Activated CD8-positive, alpha-beta memory T cell treated with anti-CD3 and anti-CD28 coated beads for 24 hours (primary cell): ENCODE data around the gene TRIM44.

ENCODE experiments used
- DNase-seq: peaks from one replicate; pipeline ENCODE4 v3.0.0-alpha.2; 2020

Gene TRIM44, protein sequence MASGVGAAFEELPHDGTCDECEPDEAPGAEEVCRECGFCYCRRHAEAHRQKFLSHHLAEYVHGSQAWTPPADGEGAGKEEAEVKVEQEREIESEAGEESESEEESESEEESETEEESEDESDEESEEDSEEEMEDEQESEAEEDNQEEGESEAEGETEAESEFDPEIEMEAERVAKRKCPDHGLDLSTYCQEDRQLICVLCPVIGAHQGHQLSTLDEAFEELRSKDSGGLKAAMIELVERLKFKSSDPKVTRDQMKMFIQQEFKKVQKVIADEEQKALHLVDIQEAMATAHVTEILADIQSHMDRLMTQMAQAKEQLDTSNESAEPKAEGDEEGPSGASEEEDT

GRCh38 chr11:35662649-35663407 is at the start of gene TRIM44:
Gene TRIM44 (plus strand): TSS chr11:35662775. CDS start chr11:35663112, 337 bp downstream.
- DNase-seq, result peak; percentile 92

GRCh38 chr11:35614939-35615569 is 47.5 kb upstream of the TRIM44 start:
- DNase-seq, result no peak

DNA sequence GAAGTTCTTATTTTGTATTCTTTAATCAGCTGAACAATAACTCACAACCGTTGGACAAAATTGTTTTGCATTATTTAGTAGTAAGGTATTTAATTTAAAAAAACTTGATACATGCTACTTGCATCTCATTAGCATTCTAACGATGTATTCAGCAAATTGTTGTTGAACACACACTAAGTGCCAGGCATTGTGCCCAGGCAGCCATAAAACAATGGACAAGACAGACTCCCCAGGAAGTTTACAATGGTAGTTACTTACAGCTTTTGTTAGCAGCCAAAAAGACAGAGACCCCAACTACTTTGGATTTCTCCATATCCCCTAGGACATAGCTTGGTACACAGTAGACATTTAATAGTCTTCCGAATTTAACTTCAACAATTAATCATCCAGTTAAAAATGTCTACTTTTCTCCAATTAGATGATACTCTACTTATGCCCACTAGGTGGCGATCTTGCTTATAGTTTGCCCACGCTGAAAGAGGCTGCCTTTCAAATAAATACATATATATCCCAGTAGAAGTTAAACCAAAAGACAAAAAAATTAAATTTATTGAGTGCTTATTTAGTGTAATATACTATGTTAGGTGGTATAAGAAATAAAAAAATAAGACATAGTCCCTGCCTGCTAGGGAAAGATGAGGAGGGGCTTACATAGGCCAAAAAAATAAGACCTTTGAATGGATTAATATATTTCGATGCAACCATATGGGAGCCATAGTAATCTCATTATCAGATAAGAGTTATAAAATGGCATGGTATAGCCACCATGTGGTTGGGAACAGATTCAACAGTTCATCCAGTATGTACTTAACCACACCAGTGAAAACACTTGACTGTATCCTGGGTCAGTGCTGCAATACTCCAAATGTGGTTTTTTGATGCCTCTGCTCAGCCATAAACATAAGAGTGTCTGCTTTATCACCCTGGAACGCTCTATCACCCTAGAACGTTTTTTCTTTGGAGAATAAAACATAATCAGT is 46.4 kb upstream of the TRIM44 start:
- DNase-seq, result no peak

DNA sequence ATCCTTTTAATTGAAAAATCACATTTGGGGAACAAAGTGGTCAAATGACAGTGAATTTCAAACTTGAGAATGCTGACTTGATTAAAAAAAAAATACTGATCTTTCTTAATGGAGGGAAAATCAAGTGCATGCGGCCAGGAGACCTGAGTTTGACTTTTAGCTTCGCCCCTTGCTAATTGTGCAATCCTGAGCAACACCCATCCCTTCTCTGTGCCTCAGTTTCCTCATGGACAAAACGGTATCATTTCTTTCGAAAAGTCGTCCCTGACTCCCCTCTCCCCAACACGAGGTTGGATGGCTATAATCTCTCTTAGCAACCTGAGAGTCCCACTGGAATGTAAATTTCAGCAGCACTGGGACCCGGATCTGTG is 45.3 kb upstream of the TRIM44 start:
- DNase-seq, result no peak

GRCh38 chr11:35617687-35618496 is 44.7 kb upstream of the TRIM44 start, which contains the start of gene FJX1:
Gene FJX1 (plus strand): TSS chr11:35618460. CDS start chr11:35618637, 177 bp downstream.
- peak; percentile 69 for DNase-seq

GRCh38 chr11:35618497-35619115 is 44.0 kb upstream of the TRIM44 start:
- peak; percentile 74 for DNase-seq

DNA sequence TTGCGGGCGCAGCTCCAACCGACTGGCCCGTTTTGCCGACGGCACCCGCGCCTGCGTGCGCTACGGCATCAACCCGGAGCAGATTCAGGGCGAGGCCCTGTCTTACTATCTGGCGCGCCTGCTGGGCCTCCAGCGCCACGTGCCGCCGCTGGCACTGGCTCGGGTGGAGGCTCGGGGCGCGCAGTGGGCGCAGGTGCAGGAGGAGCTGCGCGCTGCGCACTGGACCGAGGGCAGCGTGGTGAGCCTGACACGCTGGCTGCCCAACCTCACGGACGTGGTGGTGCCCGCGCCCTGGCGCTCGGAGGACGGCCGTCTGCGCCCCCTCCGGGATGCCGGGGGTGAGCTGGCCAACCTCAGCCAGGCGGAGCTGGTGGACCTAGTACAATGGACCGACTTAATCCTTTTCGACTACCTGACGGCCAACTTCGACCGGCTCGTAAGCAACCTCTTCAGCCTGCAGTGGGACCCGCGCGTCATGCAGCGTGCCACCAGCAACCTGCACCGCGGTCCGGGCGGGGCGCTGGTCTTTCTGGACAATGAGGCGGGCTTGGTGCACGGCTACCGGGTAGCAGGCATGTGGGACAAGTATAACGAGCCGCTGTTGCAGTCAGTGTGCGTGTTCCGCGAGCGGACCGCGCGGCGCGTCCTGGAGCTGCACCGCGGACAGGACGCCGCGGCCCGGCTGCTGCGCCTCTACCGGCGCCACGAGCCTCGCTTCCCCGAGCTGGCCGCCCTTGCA is 43.3 kb upstream of the TRIM44 start:
- DNase-seq, result no peak

DNA sequence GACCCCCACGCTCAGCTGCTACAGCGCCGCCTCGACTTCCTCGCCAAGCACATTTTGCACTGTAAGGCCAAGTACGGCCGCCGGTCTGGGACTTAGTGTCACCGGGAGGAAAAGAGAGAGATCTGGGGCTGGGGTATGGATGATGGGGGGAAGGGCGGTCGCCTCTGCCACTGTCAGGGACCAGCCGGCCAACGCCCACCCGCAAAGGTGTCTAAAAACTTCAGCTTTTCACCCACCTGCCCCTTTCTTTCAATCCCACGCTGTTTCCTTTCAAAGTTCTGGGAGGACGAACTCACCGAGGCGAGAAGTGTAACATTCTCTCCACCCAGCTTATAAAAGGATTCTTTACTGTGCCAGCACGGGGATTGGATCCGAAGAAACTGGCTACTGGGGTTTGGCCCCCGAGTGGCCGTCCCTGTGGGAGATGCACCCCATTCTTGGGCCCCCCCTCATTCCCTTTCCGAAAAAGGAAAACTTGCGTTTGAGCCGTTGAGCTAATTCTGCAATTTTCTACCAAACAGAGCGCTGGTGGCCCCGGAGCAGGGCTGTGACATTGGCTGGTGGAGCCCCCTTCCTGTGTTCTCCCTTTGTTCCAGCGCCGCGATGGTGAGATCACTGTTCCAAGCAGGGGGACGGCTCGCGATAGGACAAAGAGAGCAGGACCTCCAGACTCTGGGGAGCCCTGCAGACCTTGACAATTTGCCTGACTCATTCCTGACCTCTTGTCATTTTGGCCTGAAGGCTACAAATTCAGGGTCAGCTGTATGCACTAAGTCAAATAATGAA is 42.5 kb upstream of the TRIM44 start:
- no peak for DNase-seq

GRCh38 chr11:35620795-35621194 is 41.8 kb upstream of the TRIM44 start:
- DNase-seq, result no peak

DNA sequence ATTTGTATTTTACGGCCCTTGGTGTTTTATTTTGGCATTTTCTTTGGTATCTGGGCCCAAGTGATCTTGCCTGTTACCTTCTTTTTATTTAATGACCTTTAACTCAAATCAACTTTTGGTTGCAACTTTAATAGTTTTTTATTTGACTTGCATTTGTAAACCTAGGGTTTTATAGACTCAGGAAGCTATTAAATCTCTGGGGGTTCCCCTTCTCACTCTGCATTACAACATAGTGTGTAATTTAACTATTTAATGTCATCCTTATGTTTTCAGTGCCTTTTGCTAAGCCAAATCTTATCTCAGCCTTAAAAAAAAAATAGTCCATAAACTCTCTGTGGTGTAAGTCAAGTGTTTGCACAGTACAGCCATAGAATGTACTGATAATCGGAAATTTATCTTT is 41.0 kb upstream of the TRIM44 start:
- no peak for DNase-seq

DNA sequence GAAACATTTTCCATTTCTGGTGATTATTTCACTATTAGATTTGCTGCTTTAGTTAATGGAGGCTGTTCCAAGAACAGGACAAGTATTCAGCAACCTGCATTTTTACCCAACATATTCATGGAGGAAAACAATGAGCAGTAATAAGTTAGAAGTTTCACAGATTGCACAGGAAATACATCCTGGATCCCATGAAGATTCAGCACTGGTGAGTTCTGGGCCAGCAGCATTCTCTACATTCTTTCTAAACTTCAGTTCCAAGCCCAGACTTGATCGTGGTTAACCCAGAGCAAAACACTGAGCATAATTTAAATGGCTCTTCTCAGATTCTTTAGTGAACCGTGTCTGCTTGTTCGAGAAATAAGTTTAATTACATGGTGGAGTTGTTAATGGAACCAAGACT is 40.5 kb upstream of the TRIM44 start:
- no peak for DNase-seq

GRCh38 chr11:35623621-35624168 is 38.9 kb upstream of the TRIM44 start:
- no peak for DNase-seq

GRCh38 chr11:35624316-35624715 is 38.3 kb upstream of the TRIM44 start:
- no peak for DNase-seq

GRCh38 chr11:35624781-35625180 is 37.8 kb upstream of the TRIM44 start:
- no peak for DNase-seq

- no peak for DNase-seq
These were observed 36.1 kb upstream of the TRIM44 start for GRCh38 chr11:35626501-35626900.

- no peak for DNase-seq
These were observed 33.1 kb upstream of the TRIM44 start for GRCh38 chr11:35629511-35629910.

DNA sequence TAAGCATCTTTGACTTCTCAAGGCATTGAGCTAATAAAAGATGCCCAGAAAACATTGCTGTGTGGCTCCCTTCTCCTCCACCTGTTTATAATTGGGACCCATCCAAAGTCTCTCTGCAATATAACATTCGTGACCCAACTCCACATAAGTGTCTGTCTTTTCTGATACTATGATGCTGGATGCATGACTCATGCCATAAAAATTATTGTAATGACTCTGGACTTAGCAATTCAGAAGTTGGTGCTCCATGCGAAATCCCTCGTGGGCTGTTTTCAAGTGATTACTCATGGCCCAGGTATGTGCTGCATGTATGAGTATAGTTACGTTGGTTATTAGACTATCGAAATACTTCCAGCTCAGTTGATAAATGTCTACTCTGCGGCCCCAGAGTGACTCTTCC is 32.7 kb upstream of the TRIM44 start:
- no peak for DNase-seq

DNA sequence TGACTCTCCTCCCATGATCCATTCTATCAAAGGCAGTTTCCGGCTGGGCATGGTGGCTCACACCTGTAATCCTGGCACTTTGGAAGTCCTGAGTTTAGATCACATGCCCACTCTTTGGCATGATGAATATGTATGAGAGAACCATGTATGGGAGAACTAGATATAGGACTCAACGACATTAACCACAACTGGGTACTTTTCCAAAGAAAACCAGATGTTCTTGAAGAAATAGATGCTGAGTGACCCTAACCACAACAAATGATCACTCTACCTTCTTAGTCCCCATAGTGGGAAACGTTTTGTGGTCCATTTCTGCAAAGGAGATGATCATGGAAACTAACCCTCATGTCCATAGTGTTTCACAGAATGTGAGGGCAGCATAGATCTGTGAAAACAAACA is 30.7 kb upstream of the TRIM44 start:
- no peak for DNase-seq

DNA sequence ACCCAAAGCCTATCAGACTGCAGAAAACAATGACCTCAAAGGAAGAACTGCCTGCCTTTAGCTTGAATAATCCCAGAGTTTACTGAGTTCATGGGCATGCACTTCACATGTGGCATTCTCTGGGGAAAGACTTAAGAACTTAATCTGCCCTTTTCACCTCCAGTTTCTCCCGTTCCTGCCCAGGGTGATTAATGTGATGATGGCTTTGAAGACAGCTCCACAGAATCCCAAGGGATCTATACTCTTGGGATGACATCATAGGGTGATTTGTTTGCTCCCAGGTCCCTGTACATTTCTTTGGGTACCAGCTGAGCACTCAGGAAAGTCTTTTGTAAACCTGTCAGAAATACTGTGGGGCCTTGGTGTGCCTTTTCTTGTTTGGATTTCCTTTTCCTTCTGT is 30.3 kb upstream of the TRIM44 start:
- DNase-seq, result no peak
